GM18511 (cell line): Measurements from ENCODE around the gene ASPM.
"Not testable (repeated sequence)": the region's sequence is repeated elsewhere in the genome, so short reads cannot be mapped to it uniquely, and the experiment has no call there.

ENCODE experiments used
- ATAC-seq: cut with Tn5 transposase; IDR thresholded peaks from one replicate; pipeline ENCODE4 v1.9.1; 2021; ENCODE audit warnings: mild to moderate bottlenecking, moderate library complexity; ENCODE audit not compliant: unreplicated experiment

Gene ASPM

GRCh38 chr1:197145446-197146024 is 934 bp downstream of the ASPM start:
- ATAC-seq: no peak

- ATAC-seq: no peak
Measured at GRCh38 chr1:197144570-197145325, 1.7 kb downstream of the ASPM start.

DNA sequence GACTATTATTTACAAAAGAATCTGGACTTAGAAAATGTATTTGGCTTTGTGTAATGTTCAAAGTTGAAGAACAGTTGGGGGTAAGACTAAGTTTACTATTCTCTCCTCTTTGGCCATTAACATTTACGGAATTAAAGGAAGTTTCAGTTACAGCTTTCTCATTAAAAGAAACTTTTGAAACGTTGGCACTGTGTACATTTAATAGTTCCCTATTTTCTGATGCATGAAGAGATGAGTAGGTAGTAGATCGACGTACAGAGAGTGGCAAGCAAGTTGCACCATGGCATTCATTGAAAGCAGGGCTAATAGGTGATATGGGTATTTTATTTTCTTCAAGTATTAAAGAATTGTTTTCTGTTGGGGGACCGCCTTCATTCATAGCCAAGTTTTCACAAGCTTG is 3.2 kb downstream of the ASPM start:
- no peak for ATAC-seq

DNA sequence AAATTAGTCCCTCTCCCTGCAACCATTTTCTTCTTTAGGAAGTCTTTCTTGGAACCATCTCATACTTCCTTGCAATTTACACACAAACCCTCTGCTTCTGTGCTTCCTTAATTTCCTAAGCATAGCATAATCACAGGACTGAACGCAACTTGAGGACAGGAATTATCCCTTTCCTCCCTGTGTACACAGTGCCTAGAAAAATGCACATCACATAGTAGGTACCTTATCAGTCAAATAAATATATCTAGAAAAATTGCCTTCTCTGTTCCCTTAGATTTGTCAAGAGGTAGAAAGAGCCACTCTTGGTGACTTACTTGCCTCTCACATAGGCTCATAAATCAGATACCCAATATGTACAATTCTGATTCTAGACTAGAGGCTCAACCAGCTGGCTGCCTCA is 4.9 kb downstream of the ASPM start:
- ATAC-seq: no peak

- ATAC-seq: no peak
Measured at GRCh38 chr1:197140121-197140520, 6.3 kb downstream of the ASPM start.

DNA sequence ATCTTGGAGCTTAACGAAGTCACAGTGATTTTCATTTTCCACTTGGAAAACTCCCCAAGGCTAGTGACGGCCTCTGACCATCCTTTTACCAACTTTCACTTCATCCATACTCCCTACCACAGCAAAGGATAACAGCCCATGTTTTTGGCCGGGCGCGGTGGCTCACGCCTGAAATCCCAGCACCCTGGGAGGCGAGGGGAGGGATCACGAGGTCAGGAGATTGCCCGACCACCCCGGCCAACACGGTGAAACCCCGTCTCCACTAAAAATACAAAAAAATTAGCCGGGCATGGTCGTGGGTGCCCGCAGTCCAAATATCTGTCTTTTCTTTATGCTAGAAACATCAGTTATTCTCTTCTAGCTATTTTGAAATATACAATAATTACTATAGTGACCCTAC is 7.3 kb downstream of the ASPM start:
- ATAC-seq: no peak

DNA sequence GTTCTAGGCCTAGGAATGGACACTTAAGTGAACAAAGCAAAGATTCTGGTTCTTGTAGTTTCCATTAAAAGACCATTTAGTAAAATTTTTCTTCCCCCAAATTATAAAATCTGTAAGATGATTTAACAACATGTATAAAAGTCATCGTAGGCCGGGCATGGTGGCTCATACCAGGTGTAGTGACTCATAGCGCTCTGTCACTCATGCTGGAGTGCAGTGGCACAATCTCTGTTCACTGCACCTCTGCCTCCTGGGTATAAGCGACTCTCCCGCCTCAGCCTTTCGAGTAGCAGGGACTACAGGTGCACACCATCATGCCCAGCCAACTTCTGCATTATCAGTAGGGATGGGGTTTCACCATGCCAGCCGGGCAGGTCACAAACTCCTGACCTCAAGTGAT is 9.1 kb downstream of the ASPM start:
- no peak for ATAC-seq

DNA sequence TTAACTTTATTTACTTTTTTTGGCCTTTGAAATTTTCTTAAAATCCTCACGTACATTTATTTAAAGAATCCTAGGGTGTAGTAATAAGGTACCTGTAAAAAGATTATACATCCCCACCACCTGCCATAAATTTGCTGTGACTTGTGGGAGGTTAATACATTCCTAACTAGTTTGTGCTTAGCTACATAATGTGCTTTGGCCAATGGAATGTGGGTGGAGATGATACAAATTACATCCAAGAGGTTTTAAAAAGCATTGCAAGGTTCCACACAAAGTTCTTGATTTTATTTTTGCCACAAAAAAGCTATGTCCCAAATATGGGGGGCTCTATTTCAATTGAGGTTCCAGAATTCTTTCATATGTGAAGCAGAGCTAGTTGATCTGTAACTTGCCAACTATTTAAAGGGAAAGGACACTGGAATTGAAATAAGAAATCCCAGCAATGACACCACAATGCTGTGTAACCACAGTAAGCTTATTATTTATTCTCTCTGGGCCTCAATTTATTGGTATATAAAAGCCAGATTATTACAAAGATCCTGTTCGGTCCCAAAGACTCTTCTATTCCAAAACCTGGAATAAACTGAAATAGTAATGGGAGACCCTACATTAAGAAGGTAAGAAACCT is 15.7 kb downstream of the ASPM start:
- ATAC-seq: no peak

DNA sequence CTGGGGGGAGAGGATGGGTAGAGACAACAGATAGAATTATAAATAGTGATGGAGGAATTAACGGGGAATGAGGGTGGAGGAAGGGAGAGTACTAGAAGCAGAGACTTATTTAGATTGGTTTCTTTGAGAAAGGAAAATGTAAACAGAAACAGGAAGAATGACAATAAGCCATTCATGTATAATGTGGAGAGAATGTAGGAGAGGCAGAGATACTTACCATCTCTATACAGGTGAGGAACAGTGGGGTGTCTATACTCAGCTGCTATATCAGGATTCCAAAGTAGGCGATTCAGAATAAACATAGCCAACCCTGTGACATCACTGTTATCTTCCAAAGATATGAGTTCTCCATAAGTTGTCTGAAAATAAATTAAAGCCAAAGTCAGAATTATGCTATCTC is 16.8 kb downstream of the ASPM start:
- ATAC-seq: no peak

DNA sequence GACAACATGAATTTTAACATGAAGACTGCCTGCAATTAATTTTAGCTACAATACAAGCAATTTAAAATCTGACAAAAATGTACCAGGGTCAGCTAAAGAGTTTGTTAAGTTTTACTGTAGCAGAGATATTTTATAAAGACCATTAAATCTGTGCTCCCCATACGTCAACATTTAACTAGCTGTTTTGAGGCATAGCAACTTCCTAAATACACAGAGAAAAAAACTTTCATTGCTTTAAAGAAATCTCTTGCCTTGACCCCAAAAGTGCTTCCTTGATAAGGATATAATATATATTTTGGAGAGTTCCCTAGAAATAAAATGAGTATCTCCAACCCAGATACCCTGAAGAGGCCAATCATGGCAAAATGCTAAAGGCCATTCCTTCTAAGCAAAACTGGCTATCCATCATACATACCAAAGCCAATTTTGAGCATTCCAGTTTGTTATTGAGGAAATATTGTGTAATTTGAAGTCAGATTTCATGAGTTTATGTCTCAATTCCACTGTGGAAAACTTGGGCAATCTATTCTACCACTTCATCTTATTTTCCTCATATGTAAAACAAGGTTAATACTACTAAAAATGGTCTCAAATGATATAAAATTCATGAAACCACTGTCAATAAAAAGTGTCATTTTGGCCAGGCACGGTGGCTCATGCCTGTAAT is 19.1 kb downstream of the ASPM start:
- ATAC-seq: no peak

DNA sequence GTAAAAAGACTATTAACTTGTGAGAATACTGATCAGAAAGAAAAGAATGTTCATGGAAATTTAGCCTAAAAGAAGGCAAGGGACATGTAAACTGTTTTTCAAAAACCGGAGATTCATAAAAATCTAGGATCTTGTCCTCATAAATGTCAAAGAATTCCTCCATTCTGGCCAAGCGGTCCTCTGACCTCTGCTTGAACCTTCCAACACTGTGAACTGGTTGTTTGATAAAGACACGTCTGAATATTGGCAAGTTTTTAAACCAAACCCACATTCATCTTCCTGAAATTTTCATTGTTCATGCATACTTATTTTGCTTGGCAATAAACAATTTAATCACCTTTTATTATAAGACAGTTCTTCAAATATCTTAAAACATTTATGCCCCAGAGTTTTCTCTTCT is 19.8 kb downstream of the ASPM start:
- ATAC-seq: no peak

GRCh38 chr1:197124376-197124775 is 22.1 kb downstream of the ASPM start:
- ATAC-seq: no peak

DNA sequence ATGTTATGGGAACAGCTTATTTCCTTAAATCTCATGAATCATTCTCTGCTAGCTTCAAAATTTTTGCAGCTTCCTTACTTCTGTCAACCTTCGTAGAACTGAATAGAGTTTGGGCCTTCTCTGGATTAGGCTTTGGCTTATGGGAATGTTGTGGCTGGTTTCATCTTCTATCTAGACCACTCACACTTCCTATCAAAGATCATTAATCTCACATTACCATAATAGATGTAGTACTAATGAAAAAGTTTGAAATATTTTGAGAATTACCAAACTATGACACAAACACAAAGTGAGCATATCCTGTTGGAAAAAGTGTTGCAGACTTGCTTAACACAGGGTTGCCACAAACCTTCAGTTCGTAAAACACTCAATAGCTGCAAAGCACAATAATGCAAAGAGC is 30.3 kb downstream of the ASPM start:
- ATAC-seq: no peak

DNA sequence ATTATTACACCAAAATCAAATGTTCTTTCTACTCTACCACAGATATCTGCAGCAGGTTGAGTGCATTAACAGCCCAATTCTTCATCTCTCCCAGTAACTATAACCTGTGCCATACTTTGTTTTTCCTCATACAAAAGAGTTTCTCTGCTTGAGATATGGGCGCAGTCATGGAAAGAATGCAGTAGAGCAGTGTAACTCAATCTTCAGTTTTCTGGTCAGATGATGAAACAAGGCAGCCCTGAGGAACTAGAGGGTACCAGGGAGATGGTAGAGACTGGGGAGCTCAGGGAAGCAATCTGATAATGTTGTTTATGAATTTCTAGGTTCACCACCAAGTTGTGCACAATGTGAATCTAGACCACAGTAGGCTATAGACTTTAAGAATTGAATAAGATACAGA is 39.6 kb downstream of the ASPM start:
- ATAC-seq: no peak

- no peak for ATAC-seq
Measured at GRCh38 chr1:197103300-197103699, 43.2 kb downstream of the ASPM start.

- no peak for ATAC-seq
Measured at GRCh38 chr1:197101978-197102377, 44.5 kb downstream of the ASPM start.

GRCh38 chr1:197100677-197101076 is 45.8 kb downstream of the ASPM start:
- ATAC-seq: no peak

DNA sequence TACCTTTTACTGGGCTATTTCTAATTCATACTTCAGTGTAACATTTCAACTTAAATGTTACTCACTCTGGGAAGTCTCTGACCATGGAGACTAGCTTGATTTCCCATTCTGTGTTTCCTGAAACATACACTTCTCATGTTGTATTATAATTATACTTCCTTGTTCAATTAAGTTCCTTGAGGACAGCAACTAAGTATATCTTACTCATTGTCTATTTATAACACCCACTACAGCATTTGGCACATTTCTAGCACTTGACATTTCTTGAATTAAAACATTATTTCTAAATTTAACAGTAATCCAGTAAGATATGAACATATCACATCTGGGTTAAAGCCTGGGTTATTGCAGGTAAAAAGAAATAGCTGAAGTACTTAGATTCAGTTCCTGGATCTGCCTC is 47.0 kb downstream of the ASPM start:
- ATAC-seq: no peak

DNA sequence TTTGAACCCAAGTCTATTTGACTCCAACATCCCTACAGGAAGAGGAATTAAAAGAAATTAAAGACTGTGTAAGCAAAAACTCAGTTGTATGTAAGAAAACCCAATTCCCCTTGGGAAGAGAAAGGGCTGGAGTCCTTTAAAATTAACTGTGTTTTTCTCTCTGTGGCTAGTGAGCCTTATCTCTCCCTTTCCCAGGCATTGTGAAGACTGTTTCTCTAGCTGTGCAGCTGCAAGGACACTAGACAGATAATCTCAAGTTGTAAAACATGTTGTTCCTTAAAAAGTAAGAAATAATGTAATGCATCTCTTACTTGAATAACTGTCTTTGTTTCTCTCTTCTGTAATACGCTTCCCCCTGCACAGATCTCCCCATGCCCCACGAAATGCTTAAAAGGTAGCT is 49.5 kb downstream of the ASPM start:
- ATAC-seq: not testable (repeated sequence)

DNA sequence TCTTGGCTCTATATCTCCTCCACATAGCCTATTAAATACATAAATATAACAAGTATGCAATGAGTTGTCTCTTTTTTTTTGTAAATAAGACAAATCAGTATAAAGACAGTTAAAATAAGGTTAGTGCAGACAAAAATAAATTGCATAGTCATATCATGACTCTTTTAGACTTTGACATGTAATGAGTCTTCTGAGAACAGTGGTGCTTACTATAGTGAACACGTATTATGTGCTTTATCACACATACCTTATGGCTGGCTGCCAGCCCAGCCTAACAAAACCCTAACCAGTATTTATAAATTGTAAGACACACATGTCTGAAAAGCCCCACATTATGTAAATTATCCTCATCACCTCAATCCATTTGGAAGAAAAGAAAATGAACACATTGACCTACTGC is 50.3 kb downstream of the ASPM start:
- ATAC-seq: peak; percentile 57

- ATAC-seq: no peak
Measured at GRCh38 chr1:197093226-197093885, 53.1 kb downstream of the ASPM start.
